ENCODE measurements around the gene RAET1E.
A peak's percentile ranks its signal among the peaks of the same experiment; 100 is the strongest.
"Not testable (repeated sequence)": the region's sequence is repeated elsewhere in the genome, so short reads cannot be mapped to it uniquely, and the experiment has no call there.

The RAET1E gene
- total RNA-seq, result 0 to 0.08 (median 0) reads per million in 18 experiments

DNA sequence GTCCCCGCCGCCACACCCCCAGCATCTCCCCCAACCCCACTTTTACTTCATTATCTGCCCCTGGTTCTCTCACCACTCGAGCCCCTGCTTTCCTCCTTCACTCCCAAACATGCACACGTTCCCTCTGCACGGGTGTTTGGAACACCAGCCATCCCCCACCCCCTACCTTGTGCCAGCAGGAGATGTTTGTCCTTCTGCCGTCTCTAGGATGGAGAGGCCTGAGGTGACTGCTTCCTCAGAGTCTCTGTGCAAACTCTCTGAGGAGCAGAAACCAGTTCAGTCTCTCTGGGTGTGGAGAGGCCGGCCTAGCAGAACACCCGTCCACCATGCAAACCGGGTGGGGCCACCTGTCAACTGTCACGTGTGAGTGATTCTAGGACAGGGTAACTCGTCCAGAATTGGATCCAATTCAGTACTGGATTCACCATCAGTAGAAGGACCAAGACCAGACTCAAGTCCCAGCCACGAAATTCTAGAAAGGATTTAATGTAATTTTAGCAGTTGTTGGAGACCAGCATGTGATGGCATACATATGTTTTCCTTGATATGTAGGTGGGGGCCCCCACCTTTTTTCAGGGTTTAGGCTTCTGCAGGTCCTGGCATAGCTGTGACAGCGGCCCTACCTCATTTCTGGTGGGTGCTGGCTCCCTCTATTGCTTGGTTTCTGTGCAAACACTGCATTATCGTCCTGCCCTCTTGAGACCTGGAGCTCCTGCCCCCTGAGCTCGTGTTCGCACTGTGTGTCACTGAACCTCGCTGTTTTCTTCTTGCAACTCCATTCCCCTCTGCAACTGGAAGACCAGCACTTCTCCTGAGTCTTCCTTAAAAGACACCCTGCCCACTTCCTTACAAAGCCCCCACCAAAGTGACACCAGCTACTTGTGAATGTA, at the start of gene RAET1E:
TSS of gene RAET1E (minus strand) at position 259 of the 890 bp plus-strand sequence. CDS start 7,212 bp downstream, outside the sequence.
- no peak for DNase-seq

DNA sequence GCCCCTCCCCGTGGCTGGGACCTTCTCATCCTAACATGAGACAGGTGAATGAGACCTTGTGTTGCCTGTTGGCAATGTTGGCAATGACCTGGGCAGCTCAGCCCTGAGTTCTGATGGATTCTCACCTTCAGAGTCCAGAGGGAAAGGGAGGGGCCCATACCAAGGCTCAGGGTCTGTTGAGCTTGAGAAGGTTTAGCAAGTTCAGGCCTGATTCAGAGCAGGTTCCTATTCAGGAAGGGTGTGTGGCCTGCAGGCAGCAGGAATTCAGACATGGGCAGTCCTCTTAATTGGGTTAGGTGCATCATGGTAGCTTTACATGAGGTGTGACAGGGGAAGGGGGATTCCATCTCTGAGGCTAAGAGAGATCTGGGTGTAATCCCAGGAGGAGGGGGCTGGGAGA, 49.6 kb upstream of the RAET1E start:
- not testable (repeated sequence) for DNase-seq

DNA sequence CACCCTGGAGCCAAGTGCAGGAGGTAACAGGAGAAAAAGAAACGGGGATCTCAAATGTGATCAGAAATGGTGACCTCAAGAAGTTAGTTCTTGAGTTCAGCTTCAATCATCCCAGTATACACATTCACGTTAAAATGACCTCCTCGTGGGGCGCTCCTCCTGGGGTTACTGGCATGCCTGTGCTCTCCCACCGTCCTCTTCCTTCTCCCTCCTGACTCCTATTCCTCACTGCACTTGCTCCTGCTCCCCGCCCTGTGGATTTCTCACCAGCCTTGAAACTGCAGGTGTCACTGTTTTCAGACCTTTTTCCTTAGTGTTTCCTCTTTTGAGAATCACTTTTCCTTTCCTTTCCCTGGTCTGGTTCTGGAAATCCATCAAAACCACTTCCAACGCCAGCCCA, 48.7 kb upstream of the RAET1E start:
- DNase-seq, result not testable (repeated sequence)

- DNase-seq, result not testable (repeated sequence)
These were observed 47.4 kb upstream of the RAET1E start for GRCh38 chr6:149945276-149945675.

DNA sequence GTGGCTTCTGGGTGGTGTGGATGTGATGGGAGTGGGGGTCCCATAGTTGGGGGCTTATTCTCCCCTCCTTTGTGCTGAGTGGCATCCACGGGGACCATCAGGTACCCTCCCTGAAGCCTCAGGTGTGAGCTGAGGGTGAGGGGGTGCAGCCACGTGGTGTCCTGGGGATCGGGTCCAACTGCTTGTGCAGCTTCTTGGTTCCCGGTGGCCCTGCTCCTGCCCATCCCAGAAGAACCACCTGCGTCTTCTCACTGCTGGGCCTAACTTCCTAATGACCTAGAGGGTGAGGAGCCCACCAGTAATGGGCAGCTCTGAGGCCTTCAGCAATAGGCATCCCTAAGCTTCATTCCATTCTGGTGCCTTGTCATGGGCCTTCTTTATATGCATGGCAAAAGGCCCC, 45.4 kb upstream of the RAET1E start:
- DNase-seq, result not testable (repeated sequence)

DNA sequence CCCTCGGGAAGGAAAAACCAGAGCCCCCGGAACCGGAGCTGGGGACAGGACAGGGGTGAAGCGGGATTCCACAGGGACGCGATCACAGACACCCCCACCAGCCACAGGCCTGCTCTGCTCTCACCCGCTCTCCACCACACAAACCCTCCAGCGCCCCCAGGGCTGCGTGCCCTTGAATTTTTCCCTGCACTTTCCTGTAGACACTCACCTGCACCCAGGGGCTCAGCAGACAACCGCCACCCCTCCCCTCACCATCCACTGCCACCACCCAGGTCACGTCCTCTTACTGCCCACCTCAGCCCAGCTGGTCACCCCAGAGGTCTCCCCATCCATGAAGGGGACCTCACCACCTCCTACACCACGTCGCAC, 44.5 kb upstream of the RAET1E start:
- no peak for DNase-seq

DNA sequence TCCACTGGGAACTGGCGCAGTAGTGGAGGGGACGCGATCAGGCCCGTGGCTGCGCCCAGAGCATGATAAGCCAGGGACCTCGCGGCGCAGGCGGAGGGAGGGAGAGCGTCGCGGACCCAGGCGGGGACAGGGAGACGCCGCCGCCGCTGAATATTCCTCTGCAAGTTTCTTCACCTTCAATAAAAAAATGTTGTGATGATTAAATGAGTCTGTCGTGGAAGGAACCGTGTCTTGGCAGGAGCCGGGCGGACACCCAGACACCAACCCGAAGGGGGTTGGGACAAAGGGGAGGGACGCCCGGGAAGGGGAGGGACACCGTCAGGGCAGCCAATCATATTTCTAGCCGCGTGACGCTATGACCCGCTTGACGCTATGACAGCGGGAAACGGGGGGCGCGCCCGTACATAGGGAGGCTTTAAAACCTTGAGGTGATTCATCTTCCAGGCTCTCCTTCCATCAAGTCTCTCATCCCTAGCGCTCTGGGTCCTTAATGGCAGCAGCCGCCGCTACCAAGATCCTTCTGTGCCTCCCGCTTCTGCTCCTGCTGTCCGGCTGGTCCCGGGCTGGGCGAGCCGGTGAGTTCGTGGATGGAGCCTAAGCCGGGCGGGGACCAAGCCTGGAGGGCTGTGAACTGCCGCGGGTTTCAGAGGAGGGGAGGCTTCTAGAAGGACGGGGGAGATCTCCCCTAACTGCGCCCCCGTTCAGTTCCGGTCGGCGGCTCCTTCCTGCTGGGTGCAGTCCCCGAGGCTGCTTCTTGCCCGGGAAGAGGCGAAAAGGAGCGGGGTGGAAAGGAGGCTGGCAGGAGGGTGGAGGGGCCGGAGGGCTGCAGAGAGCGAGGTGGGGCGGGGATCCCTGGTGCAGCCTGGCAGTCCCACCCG, 43.9 kb upstream of the RAET1E start, which contains the start of gene ULBP2:
TSS of gene ULBP2 (plus strand) at position 432 of the 878 bp plus-strand sequence. CDS start at position 491, 59 bp downstream.
- peak; percentile 84 to 86 for DNase-seq

- DNase-seq, result no peak
These were observed 42.7 kb upstream of the RAET1E start for GRCh38 chr6:149940672-149940982.

DNA sequence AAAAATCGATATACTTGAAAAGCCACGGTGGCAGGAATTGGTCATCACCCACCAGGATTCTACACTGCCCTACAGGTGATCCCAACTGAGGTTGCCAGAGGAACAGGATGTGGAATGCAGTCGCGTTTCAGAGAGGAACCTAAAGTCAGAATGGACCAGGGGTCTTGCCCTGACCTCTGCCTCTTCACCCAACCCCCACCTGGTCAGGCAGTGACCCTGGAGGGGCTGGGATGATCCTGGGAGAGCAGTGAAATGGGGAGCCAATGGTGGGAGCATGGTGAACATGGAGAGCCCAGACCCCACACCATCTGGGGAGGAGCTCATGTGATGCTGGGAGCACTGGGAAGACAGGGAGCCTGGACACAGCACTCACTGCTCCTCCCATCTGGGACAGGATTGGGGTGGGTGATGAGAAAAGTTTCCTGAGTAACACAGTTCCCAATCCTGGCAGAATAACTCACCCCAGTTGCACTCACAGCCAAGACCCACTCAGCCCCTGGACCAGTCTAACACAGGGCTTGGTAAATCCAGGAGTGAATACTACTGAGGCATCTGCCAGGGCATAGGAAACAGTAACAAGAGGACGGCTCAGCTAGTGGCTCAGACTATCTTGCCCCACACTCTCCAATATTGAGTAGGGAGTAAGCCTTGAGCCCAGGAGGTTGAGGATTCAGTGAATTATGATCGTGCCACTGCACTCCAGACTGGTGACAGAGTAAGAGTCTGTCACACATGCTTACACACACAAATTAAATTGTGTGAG, 42.2 kb upstream of the RAET1E start:
- DNase-seq, result no peak

DNA sequence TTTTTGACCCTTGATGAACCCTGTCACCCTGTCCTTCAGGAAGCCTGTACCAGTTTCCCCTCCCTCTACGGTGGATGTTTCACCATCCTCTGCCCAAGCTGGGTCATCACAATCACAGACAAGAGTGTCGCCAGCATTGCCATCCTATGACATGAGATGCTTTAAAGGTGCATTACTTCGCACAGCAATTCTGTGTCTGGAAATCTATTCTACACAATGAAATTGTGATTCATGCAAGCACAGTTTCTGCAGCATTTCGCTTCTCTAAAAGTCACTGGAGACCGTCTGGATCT, 41.4 kb upstream of the RAET1E start:
- DNase-seq, result no peak

DNA sequence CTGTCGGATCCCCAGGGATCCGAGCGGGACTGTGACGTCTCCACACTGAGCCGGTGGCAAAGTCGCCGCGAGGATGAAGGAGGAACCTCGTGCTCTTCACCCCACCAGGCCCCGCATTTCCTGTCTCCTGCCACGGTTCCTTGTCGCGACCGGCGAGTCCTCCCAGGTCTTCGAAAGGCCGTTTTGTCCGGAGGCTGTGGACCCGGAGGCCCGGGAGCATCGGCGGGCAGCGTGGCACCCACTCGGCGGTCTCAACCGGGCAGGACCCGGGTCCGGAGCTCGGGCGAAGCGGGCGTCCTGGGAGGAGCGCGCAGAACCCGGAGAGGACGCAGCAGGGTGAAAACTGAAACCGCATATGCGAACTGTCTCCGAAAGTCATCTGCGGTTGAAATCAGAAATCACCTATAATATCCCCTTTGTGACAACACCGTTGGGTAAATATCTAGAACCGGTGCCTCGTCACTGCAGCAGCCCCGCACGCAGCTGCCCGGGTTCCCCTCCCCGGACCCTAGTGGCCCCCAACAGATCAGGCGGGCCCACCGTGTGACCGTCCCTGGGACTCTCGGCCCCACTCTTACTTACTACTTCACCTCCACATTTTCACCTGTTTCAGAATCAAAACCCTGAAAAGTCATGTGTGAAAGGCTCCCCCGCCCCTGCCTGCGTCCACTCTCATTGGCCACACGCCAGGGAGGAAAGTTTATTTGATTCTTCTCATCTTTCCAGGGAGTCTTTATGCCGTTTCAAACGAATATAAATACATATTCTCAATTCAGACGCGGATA, 40.9 kb upstream of the RAET1E start:
- DNase-seq, result peak in 1 of 2 donors; percentile 13

DNA sequence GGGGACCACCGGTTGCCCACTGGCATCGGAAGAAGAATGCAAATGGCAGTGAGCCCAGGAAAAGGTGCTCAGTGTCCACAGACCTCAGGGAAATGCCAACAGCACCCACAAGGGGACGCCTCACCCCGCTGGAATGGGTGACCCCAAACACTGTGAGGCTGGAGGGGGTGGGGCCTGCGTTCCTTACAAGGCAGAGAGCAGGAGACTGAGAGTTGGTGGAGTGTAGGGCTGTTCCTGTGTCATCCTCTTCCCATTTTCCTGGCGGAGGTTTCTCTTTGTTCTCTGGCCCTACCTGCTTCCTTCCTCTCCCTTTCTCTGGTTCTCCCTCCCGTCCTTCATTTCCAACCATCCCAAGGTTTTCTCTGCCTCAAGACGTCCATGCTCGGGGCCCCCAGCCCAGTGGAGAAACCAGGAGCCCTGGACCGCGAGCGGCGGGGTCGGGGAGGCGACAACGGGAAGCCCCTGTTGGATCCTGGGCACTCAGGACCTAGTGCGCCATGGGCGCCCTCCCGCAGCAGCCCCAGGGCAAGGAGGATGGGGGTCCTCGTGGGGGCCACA, 40.2 kb upstream of the RAET1E start:
- not testable (repeated sequence) for DNase-seq

- no peak for DNase-seq
These were observed 38.8 kb upstream of the RAET1E start for GRCh38 chr6:149936743-149937142.

- DNase-seq, result no peak
These were observed 37.8 kb upstream of the RAET1E start for GRCh38 chr6:149935668-149936067.

GRCh38 chr6:149935246-149935645, 37.3 kb upstream of the RAET1E start:
- no peak for DNase-seq

GRCh38 chr6:149934249-149935156, 36.6 kb upstream of the RAET1E start:
- DNase-seq, result peak; percentile 76 to 88

GRCh38 chr6:149933461-149933860, 35.5 kb upstream of the RAET1E start:
- DNase-seq, result no peak

DNA sequence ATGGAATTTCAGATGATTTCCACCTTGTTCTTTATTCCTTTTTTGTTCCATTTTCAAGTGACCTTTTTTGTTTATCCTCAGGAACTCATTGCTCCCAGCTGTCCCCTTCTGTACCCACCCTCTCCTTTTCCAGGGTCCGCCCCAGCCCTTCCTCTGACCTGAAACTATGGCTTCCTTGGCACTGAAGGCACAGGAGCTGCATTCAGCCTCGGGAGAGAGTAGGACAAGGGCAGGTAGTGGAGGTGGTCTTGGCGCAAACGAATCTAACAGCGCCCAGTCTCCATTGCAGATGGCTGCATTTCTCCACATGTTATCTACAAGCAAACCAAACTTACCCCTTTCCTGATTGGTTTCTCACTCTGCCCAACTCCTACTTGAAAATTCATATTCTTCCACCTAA, 35.1 kb upstream of the RAET1E start:
- no peak for DNase-seq

DNA sequence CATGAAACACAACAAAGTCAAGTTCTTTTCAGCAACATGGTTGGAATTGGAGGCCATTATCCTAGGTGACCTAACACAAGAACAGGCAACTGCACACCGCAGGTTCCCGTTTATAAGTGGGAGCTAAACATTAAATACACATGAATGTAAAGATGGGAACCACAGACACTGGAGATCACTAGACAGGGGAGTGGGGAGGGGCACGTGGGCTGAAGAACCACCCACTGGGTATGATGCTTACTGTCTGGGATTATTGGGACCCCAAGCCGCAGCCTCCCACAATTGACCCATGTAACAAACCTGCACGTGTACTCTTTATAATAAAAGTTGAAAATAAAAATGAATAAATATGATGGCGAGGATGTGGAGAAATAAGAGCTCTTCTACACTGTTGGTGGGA, 33.6 kb upstream of the RAET1E start:
- DNase-seq, result no peak

DNA sequence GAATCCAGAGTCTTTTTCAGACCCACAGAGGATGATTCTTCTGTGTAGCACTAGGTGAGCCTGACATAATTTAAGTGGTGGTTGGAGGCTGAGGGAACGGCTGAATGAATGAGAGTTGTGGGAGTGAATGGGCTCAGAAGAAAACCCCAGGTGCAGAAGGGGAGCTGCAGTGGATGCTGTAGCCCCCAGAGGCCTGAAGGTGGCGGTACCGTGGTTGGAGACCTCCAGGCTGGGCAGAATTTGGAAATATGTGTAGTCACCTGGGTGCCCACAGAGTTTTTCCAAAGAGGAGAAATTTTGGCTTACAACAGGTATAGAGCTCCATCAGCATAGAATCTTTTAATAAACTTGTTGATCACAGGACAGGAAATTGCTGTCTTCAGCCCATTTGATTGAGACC, 31.5 kb upstream of the RAET1E start:
- no peak for DNase-seq

DNA sequence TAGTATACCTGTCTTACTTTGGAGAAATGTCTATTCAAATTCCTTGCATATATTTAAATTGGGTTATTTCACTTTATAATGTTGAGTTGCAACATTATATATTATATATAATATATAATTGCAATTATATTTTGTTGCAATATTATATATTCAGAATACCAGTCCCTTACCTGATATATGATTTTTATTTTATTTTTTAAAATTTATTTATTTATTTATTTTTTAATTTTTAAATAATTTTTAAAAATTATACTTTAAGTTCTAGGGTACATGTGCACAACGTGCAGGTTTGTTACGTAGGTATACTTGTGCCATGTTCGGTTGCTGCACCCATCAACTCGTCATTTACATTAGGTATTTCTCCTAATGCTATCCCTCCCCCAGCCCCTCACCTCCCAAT, 29.1 kb upstream of the RAET1E start:
- DNase-seq, result not testable (repeated sequence)

Data from inflammatory macrophage (primary cell).